Liver (tissue), 9 donors: Measurements from ENCODE around the gene PRELID1. TPM values are rescaled to one million over a fixed set of nuclear protein-coding genes. Genes with fewer than 3 reads are reported as not detected.

ENCODE experiments used
- DNase-seq: peaks from one replicate; pipeline ENCODE4 v3.0.0-alpha.2; 2017; ENCODE audit warnings: low spot score
- H3K27ac ChIP-seq, 2 donors: one replicate each; pipeline ENCODE4 v1.7.0; 2013; ENCODE audit warnings: inconsistent platforms in 2 of 2, low read length in 2 of 2, control low read depth in 1 of 2, low read depth in 1 of 2, mild to moderate bottlenecking in 1 of 2
- H3K27me3 ChIP-seq, 4 donors: one replicate each; pipeline versions ENCODE4 v1.6.1 to v1.7.0; 2013; ENCODE audit warnings: low read length in 3 of 4, inconsistent platforms in 1 of 4, mild to moderate bottlenecking in 1 of 4, moderate library complexity in 1 of 4; ENCODE audit not compliant: control insufficient read depth in 4 of 4, insufficient read depth in 4 of 4
- H3K36me3 ChIP-seq, 4 donors: one replicate each; pipeline versions ENCODE4 v1.6.1 to v1.7.0; 2013; ENCODE audit warnings: low read length in 3 of 4, mild to moderate bottlenecking in 3 of 4, low read depth in 1 of 4, moderate library complexity in 1 of 4; ENCODE audit not compliant: control insufficient read depth in 4 of 4, insufficient read depth in 3 of 4
- H3K4me1 ChIP-seq, 4 donors: one replicate each; pipeline versions ENCODE4 v1.6.1 to v1.7.0; 2013; ENCODE audit warnings: low read length in 3 of 4, mild to moderate bottlenecking in 3 of 4, moderate library complexity in 1 of 4; ENCODE audit not compliant: control insufficient read depth in 4 of 4, insufficient read depth in 4 of 4
- H3K4me3 ChIP-seq, 3 donors: one replicate each; pipeline versions ENCODE4 v1.6.1 to v1.7.0; 2013; ENCODE audit warnings: low read length in 3 of 3, control low read depth in 1 of 3, low read depth in 1 of 3, mild to moderate bottlenecking in 1 of 3
- H3K9ac ChIP-seq, 2 donors: one replicate each; pipeline ENCODE4 v1.7.0; 2013; ENCODE audit warnings: low read length in 2 of 2, mild to moderate bottlenecking in 2 of 2, moderate library complexity in 2 of 2, control low read depth in 1 of 2, low read depth in 1 of 2
- H3K9me3 ChIP-seq, 4 donors: one replicate each; pipeline versions ENCODE4 v1.6.1 to v1.7.0; 2013; ENCODE audit warnings: low read length in 3 of 4; ENCODE audit not compliant: control insufficient read depth in 4 of 4
- ATF3 ChIP-seq: IDR thresholded peaks from 2 replicates; pipeline ENCODE4 v1.6.1; 2016; ENCODE audit warnings: antibody characterized with exemption
- CTCF ChIP-seq: fragments of 150-350 bp; IDR thresholded peaks from 2 replicates; pipeline ENCODE4 v1.5.1; 2017; ENCODE audit warnings: improper control_type of control experiment, low read depth, low read length; ENCODE audit not compliant: missing input control
- EGR1 ChIP-seq, 2 donors: IDR thresholded peaks; 2 replicates each; pipeline ENCODE4 v1.6.1; 2016 to 2018; ENCODE audit warnings: antibody characterized with exemption in 2 of 2, low read depth in 2 of 2
- FOXA1 ChIP-seq: IDR thresholded peaks from 2 replicates; pipeline ENCODE4 v1.6.1; 2016; ENCODE audit warnings: antibody characterized with exemption
- FOXA2 ChIP-seq: IDR thresholded peaks from 2 replicates; pipeline ENCODE4 v1.6.1; 2016; ENCODE audit warnings: antibody characterized with exemption
- GABPA ChIP-seq, 2 donors: IDR thresholded peaks in 1 of 2; conservative IDR thresholded peaks in 1 of 2; 2 replicates each; pipeline ENCODE4 v1.6.1; 2016; ENCODE audit warnings: antibody characterized with exemption in 2 of 2, mild to moderate bottlenecking in 1 of 2, moderate library complexity in 1 of 2
- HNF4A ChIP-seq, 2 donors: conservative IDR thresholded peaks; 2 replicates each; pipeline ENCODE4 v1.6.1; 2016; ENCODE audit warnings: antibody characterized with exemption in 2 of 2, mild to moderate bottlenecking in 2 of 2
- HNF4G ChIP-seq: IDR thresholded peaks from 2 replicates; pipeline ENCODE4 v1.6.1; 2016; ENCODE audit warnings: antibody characterized with exemption
- JUND ChIP-seq, 2 donors: IDR thresholded peaks; 2 replicates each; pipeline ENCODE4 v1.6.1; 2016; ENCODE audit warnings: antibody characterized with exemption in 2 of 2
- MAX ChIP-seq: IDR thresholded peaks from 2 replicates; pipeline ENCODE4 v1.6.1; 2016; ENCODE audit warnings: antibody characterized with exemption
- NR2F2 ChIP-seq: IDR thresholded peaks from 2 replicates; pipeline ENCODE4 v1.6.1; 2016; ENCODE audit warnings: antibody characterized with exemption
- RAD21 ChIP-seq, 2 donors: IDR thresholded peaks; 2 replicates each; pipeline ENCODE4 v1.6.1; 2016; ENCODE audit warnings: antibody characterized with exemption in 2 of 2, mild to moderate bottlenecking in 2 of 2
- REST ChIP-seq: IDR thresholded peaks from 2 replicates; pipeline ENCODE4 v1.6.1; 2016; ENCODE audit warnings: antibody characterized with exemption, mild to moderate bottlenecking
- RXRA ChIP-seq, 2 donors: IDR thresholded peaks; 2 replicates each; pipeline ENCODE4 v1.6.1; 2017 to 2018; ENCODE audit warnings: antibody characterized with exemption in 2 of 2, mild to moderate bottlenecking in 1 of 2
- SP1 ChIP-seq: IDR thresholded peaks from 2 replicates; pipeline ENCODE4 v1.6.1; 2018; ENCODE audit warnings: antibody characterized with exemption, mild to moderate bottlenecking
- TAF1 ChIP-seq: conservative IDR thresholded peaks from 2 replicates; pipeline ENCODE4 v1.6.1; 2016; ENCODE audit warnings: antibody characterized with exemption, mild to moderate bottlenecking
- YY1 ChIP-seq: IDR thresholded peaks from 2 replicates; pipeline ENCODE4 v1.6.1; 2016; ENCODE audit warnings: antibody characterized with exemption, mild to moderate bottlenecking
- ZBTB33 ChIP-seq: IDR thresholded peaks from 2 replicates; pipeline ENCODE4 v1.6.1; 2016; ENCODE audit warnings: antibody characterized with exemption
- WGBS: extraction: QIAGEN DNeasy Blood & Tissue Kit; methylation state at CpG from one replicate; pipeline ENCODE4 v1.1.7; 2013; 5-methylcytosine and 5-hydroxymethylcytosine counted together
- polyA plus RNA-seq, 2 donors: library from polyadenylated mRNA; stranded (reverse) in 1 of 2; unstranded in 1 of 2; fragments of 200-250 nt in 1 of 2; fragments of >200 nt in 1 of 2; fragmentation: Nextera tagmentation in 1 of 2; extraction: Ambion mirVana in 1 of 2; gene quantifications; one replicate each; pipeline versions ENCODE4 v1.2.1 to v1.2.3, GENCODE V29; 2013 to 2015
- total RNA-seq, 2 donors: library from RNA; depleted of rRNA; stranded (reverse); fragments of >200 nt; gene quantifications; one replicate each; pipeline ENCODE4 v1.2.3, GENCODE V29; 2014
- donor health status: healthy.
- donor health status: healthy.
- donor health status: healthy.
- donor health status: healthy.
- donor health status: healthy.

PRELID1 gene
- total and polyA plus RNA-seq, 4 donors = 47.9 to 200 (median 85.3) TPM

- no peak for DNase-seq
- no peak overlapping the region for H3K4me3 ChIP-seq
- H3K36me3 ChIP-seq = peaks cover 6 to 39% (median 32%) of the 10 kb centered on the region in 4 donors
- no peaks in the 10 kb centered on the region for H3K27me3 ChIP-seq
- no peak overlapping the region for H3K27ac ChIP-seq
- H3K9me3 ChIP-seq = no peaks in the 10 kb centered on the region
- no peak overlapping the region for H3K9ac ChIP-seq
- 96% methylated on average over 6 of the region's 6 CpGs for WGBS
- H3K4me1 ChIP-seq = peaks cover 0 to 4% (median 0%) of the 10 kb centered on the region in 4 donors
- TF ChIP-seq FOXA1 (no peak), MAX (no peak), RAD21 (IDR thresholded peaks at IDR 0.05) (no peak), RXRA (IDR thresholded peaks at IDR 0.05) (no peak), ATF3 (no peak), FOXA2 (no peak), CTCF (no peak), HNF4A (conservative IDR thresholded peaks at IDR 0.05) (no peak), JUND (IDR thresholded peaks at IDR 0.05) (no peak), GABPA (IDR thresholded peaks at IDR 0.05 in 1 of 2, conservative IDR thresholded peaks at IDR 0.05 in 1 of 2) (no peak), HNF4G (no peak), ZBTB33 (no peak), YY1 (no peak), NR2F2 (no peak), EGR1 (IDR thresholded peaks at IDR 0.05; ENCODE audit: low read depth in 2 of 2) (no peak), SP1 (no peak), REST (no peak), TAF1 (no peak)
Observed at GRCh38 chr5:177275883-177276282, 27.7 kb upstream of the PRELID1 start.
